Non-pigmented ciliary epithelial cell (primary cell): ENCODE measurements around the gene WBP2NL.
"Not testable (repeated sequence)": the region's sequence is repeated elsewhere in the genome, so short reads cannot be mapped to it uniquely, and the experiment has no call there.

Experiments
- DNase-seq: peaks from one replicate; pipeline ENCODE4 v3.0.0-alpha.2; 2010; ENCODE audit warnings: low read depth

Gene WBP2NL

DNA sequence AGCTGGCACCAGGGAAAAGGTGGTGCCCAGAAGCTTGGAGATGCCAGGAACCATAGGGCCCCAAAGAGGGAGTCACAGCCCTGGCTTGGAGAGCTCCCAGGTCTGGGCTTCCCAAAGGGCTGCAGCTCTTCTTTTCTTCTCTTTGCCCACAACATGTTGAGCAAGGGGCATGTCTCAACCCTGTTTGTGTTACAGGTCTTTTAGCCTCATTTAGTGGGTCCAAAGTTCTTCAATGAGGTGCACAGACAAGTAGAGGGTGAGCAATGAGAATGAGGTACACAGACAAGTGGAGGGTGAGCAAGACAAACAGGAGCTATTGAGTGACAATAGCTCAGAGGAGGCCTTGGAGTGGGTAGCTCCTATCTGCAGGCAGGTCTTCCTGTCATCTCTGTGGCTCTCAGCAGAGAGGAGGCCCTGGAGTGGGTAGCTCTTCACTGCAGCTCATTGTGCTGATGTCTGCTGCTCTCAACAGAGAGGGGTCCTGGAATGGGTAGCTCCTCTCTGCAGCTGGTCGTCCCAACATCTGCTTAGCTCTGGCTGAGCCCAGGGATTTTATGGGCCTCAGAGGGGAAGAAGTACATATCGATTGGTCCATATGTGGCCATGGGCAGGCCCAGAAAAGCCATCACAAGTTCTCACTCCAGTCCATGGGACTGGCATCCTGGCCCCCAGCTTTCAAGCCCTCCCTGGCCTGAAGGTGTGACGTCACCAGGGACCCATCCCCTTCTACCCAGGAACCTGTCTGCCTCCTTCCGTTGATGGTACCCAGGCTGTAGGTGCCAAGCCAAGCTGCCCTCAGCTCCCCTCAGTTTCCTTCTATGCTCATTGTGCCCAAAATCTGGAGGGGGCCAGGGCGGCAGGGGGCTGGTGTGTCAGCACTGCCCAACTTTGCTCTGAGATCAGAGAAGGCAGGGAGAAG lies 34.9 kb downstream of the WBP2NL start:
- DNase-seq, result no peak

DNA sequence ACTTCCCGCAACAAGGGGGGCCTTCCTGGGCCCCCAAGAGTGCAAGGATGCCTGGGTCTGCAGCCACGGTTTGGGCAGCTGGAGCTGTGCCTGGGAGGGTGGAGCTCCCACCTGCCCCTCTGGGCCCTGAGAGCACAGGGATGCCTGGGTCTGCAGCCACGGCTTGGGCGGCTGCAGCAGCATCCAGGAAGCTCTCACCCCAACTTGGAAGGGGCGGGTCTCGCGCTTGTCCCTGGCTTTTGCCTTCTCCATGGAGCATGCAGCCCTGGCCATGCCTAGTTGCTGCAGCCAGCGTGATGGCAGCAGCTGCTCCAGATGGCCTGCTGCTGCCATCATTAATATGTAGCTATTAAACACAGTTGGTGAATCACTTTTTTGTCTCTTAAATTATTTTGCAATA lies 36.7 kb downstream of the WBP2NL start:
- no peak for DNase-seq

DNA sequence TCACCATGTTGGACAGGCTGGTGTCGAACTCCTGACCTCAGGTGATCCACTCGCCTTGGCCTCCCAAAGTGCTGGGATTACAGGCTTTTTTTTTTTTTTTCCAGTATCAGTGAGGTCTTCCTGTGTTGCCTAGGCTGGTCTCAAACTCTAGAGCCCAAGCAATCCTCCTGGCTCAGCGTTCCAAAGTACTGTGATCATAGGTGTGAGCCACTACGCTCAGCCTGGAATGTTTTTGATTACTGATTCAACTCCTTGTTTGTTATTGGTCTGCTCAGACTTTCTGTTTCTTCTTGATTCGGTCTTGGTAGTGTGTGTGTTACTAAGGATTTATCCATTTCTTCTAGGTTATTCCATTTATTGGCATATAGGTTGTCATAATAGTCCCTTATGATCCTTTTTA lies 40.7 kb downstream of the WBP2NL start:
- DNase-seq, result no peak

DNA sequence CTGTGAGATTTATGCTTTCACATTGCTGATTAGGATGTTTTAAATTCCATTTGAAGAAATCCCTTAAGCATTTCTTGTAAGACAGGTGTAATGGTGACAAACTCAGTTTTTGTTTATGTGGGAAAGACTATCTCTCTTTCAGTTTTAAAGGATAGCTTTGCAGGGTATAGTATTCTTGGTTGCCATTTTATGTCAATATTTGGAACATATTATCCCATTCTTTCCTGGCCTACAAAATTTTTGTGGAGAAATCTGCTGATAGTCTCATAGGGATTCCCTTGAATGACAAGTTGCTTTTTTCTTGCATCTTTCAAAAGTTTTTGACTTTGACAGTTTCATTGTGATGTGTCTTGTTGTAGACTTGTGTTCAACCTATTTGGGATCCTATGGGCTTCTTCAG lies 43.2 kb downstream of the WBP2NL start:
- DNase-seq, result no peak

DNA sequence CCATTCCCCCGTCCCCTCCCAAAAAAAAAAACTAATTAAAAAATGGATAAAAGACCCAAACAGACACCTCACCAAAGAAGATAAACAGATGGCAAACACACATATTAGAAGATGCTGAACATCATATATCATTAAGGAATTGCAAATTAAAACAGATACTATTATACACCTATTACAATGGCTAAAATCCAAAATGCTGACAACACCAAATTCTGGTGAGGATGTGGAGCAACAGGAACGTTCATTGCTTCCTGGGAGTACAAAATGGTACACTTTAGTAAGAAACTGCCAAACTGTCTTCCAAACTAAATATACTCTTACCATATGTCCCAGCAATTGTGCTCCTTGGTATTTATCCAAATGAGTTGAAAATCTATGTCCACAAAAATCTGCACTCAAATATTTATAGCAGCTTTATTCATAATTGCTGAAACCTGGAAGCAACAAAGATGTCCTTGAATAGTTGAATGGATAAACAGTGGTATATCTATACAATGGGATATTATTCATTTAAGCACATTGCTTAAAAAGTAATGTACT lies 52.1 kb downstream of the WBP2NL start:
- no peak for DNase-seq

DNA sequence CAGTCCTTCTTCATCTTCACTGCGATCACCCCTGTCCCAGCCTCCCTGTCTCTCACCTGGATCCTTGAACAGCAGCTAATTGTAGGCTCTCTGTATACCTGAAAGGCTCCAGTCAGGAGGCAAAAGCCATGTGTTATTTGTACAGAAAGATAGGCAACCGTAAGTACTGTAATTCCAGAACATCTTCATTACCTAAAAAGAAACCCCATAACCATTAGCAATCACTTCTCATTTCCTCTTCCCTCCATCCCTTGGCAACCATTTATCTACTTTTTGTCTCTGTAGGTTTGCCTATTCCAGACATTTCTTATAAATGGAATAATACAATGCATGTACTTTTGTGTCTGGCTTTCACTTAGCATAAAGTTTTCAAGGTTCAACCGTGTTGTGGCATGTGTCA lies 54.2 kb downstream of the WBP2NL start:
- no peak for DNase-seq

DNA sequence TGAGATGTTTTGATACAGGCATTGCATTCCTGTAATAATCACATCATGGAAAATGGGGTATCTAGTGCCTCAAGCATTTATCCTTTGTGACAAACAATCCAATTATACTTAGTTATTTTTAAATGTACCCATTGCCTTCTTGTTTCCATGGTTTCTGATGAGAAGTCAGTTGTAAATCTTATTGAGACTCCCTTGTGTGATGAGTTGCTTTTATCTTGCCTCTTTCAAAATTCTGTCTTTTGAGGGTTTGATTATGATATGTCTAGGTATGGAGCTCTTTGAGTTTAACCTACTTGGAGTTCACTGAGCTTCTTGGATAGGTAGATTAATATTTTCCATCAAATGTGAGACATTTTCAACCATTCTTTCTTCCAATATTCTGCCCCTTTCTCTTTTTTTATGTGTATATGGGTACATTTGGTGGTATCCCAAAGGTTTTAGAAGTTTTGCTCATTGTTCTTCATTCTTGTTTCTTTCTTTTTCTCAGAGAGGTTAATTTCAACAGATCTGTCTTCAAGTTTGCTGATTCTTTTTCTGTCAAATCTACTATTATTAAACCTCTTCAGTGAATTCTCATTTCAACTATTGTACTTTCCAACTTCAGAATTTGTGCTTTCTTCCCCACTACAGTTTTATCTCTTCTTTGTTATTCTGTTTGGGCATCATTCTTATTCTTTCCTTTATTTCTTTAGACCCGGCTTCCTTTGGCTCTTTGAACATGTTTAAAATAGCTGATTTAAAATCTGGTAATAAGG lies 58.3 kb downstream of the WBP2NL start:
- no peak for DNase-seq

DNA sequence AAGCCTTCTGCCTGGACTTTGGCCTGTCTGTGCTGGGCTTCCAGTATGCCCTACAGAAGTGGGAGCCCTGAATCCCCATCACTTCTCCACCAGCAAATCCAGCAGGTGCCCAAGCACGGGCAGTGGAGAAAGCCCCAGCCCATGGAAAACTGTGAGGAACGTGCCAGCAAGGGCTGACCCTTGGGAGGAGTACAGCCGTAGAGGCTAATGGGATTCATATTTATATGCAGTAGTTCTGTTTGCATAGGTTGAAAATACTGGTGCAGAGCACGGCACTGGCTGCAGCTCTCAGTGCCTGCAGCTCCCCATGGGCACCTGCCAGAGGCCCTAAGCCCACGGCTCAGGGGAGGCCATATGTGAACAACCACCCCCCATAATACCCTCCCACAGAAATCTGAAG lies 61.9 kb downstream of the WBP2NL start:
- no peak for DNase-seq

DNA sequence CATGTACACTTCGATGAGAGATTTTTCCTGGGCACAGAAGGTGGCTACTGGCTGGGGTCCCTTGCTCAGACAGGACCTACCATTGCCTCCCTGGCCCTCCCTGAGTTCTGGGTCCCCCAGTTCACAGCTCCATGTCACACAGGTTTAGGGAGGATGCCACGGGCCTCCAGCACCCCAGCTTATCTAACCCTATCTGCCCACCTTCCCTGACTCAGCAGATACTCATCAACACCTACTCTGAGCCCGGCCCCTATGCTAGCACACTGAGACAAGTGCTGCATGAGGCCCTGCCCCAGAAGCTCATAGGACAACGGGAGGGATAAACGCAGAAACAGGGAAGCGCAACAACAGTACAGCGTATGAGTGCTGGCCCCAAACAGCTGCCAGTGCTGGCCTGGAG lies 62.5 kb downstream of the WBP2NL start:
- no peak for DNase-seq

DNA sequence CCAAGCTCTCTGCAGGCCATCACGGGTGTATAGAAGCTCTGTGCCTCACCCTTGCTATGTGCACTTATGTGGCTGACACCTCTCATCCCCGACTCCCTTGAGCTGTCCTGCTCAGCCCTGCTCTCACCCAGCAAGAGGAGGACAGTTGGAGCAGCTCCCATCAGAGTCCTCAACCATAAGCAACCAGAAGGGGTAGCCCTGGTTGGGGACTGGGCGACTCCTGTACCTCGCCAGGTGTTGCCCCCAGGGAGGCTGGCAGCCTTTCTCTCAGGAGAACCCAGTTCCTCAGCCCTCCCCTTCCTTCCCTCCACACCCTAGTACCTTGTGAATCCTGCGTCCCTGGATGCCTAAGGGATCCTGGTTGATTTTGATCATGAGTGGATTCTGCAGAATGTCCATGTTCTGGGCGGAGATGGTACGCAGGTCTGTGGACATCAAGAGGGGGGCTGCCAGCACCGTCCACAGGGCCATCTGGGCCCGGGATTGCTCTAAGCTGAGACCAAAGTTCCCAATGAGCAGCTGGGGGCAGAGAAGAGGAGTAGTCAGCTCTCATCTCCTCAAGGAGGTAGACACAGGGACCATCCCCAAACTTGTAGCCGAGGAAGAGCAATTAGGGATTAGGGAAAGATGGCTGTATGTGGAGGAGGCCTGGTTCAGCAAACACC lies 64.0 kb downstream of the WBP2NL start:
- DNase-seq, result no peak

DNA sequence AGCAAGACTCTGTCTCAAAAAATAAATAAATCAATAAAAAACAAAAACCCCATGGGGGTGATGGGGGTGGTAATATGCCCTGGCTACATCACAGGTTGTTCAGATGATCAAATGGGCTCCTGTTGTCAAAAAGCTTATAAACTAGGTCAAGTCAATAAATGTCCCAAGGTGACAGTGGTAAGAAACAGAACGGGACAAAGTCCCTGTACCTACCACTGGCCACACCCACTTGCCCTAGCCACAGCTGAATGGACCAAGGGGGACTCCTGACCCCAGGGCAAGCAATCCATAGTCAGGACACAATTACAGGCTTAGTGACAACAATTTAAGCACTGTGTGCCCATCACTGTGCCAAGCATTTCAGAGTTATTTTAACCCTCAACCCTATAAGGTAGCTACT lies 66.0 kb downstream of the WBP2NL start:
- DNase-seq, result no peak

DNA sequence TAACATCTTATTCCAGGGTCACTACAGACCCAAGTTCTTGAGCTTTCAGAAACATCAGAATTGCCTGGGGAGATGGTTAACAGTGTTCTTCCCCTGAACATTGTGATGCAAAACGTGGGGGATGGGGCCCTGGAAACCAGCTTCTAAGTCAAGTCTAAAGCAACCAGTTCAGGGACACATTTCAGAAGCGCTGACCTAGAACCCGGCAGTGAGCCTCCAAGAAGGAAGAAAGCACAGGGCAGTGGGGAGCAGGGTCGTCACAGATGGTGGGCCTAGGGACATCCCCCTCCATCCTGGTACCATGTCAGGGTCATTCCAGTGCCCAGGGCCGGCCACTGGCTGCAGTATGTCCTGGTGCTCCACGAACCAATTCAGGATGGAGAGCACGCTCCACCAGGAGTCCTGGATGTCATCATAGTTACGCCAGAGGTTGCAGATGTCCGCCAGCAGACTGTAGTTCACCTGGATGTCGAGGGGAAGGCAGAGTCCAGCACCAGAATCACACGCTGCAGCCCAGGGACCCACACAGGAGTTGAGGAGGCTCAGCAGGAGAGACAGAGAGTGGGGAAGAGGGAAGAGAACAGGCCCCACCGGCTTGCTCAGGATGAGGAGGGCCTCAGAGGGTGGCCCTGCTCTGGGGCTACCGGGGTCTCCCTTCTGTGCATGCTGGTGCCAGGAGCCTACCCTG lies 67.0 kb downstream of the WBP2NL start:
- no peak for DNase-seq

DNA sequence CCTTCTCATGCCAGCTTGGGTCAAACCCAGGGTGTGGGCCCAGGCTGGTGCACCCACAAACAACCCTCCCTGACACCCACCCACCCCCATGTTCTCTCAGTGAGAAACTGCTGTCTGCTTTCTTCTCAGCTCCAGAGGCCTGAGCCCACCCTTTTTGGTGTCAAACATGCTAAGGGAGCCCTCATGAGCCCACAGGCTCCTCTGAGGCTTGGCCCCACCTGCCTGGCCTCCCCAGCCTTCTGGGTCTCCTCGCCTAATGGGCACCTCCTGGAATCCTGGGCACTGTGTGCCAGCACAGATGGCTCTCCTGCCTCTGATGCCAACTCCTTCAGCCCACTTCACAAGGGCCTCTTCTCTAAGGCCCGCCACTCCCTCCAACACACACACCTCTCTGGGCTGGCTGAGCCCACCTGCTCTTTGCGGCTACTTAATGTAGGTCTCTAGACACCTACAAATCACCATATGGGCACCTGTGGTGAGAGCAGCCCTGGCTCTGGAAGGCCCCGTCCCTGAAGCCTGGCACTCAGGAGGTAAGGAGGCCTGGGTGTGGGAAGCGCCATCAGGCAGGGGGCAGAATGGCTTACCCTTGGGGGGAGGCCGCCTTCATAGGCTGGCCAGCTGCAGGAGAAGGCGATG lies 67.7 kb downstream of the WBP2NL start:
- no peak for DNase-seq

DNA sequence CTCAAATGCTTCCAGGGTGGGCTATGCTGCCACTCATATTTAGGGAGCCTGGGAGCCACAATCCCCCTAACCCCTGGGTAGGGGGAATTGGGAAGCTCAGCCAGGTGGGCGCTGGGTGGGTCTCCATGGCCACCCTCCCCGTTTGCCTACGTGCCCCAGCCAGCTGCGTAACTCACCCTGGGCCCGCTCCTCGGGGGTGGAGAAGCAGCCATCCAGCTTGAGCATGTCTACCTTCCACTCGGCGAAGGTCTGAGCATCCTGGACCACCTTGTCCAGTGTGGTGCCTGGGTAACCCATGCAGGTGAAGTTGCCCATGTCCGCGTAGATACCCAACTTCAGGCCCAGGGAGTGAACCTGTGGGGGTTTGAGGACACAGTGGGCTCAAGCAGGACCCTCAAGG lies 68.3 kb downstream of the WBP2NL start:
- no peak for DNase-seq

DNA sequence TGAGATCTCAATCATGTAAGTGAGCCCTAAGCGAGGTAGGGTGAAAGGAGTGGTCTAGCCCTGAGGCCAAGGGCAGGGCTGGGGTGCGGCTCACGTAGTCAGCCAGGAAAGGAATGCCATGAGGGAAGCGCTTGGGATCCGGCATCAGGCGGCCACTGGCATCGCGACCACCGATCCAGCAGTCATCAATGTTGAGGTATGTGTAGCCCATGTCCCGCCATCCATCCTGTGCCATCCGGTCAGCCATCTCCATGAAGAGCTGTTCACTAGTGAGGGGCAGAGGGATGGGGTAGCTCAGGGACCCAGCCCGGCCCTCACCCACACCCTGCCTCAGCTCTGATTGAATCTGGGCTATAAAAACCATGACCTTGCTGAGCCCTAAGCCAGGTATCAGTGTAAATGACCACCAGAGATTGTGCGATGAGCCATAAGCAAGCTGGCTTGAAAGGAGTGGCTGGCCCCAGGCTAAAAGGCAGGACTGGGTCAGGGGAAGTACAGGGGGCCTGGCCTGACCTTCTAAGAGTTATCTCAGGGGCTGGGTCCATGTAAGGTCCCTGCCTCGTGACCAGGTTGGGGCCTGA lies 69.2 kb downstream of the WBP2NL start:
- DNase-seq, result no peak

DNA sequence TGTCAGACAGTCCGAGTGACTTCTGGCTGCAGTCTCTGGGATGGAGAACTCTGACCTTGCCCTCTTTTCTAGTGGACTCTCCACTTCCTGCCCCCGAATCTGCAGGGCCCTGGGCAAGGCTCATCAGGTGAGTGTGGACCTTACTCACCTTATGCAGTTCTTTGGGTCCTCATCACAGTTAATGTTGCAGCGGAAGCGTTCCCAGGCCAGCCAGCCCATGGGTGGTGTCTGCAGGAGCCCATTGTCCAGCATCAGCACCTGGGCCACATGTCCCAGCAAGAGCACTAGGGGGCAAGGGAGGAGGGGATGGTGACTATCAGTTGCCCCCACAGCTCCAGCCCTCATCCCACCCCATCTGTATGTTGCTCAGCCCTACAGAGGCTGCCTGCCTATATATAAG lies 69.7 kb downstream of the WBP2NL start:
- DNase-seq, result no peak

DNA sequence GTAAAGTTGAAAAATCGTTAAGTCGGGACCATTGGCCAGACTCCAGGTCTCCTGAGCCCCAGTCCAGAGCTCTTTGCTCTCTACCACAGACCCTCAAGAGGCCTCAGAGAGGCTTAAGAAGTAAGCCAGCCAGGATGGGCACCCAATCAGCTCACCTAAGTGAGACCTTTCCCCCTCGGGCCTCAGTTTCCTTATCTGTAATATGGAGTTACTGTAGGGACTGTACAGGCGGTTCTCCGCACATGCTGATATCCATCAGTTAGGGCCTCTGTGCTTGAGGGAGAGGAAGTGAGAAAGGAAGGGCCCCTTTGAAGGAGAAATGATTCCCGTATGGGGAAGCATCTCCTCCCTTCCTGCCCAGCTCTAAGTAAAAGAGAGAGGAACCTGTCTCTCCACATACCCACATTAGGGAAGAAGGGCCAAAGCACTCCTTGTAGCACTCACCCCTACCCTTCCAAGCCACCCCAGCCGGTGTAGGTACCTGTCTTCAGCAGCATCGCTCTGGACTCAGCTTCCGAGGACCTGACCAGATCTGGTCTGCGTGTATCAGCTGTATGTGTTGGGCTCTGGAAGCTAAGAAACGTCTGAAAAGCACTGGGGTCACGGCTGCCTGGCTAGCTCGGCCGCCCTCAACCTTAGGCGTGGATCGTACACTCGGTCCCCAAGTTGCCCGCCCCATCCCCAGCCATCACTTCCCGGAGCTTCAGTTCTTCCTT lies 71.4 kb downstream of the WBP2NL start:
- DNase-seq, result no peak

DNA sequence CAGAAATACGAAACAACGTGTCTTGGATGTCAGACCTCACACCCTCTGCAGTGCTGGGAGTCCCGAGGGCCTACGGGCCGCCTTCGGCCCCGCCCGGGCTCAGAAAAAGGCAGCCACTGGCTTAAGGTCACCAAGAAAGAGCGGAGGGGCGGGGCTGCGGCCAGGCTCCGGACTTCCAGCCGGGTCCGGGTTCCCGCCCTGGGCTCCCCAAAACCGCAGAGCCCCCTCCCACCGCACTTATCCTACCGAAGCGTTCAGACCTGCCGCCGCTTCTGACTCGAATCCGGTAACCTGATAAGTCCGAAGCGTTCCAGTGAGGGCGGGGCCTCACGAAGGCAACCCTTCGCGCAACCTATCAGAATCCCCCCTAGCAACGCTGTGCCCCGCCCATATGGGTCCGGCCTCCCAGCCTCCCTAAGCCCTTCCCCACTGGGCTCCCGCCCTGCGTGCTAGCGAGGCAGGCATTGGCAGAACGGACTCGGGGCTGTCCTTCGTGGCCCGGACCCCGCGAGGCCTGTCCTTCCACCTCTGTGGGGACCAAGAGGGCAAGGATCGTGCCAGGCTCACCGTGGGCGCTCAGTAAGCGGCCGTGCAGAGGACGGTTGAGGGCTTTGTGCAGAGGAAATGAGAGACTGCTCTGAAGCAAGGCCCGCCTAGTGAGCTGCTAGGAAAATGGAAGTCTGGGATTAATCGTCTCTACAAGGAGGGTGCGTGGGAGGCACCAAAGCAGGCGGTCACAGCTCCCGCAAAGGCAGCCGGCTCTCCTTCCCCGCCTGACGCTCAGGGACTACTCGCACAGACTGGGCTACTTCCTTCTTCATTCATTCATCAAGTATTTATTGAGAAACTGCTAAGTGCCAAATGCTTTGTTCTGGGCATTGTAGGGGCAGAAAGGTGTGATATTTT lies 72.2 kb downstream of the WBP2NL start, which contains the start of gene NAGA:
NAGA (minus strand) TSS at position 296 of the 906 bp plus-strand sequence. CDS start 515 bp downstream, outside the sequence.
- DNase-seq, result peak; percentile 88

DNA sequence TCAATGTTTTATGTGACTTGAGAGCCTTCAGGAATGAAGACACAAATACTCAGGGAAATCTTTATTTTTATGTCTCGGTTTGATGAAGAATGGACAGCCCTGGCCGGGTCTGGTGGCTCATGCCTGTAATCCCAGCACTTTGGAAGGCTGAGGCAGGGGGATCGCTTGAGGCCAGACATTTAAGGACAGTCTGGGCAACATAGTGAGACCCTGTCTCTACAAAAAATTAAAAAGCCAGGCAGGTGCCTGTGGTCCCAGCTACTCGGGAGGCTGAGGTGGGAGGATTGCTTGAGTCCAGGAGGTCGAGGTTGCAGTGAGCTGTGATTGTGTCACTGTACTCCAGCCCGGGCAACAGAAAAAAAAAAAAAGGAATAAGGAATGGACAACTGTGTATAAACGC lies 72.9 kb downstream of the WBP2NL start:
- DNase-seq, result not testable (repeated sequence)
